H9 (cell line): ENCODE data around the gene ARMC2. TPM values are rescaled to one million over a fixed set of nuclear protein-coding genes. Genes with fewer than 3 reads are reported as not detected.

ENCODE experiments used
- DNase-seq: peaks from one replicate; pipeline ENCODE4 v3.0.0-alpha.2; 2017
- H2AFZ ChIP-seq: one replicate; pipeline ENCODE4 v1.6.1; 2013; ENCODE audit warnings: mild to moderate bottlenecking, low read length, control low read depth, moderate library complexity
- H2AK5ac ChIP-seq: 2 replicates; pipeline ENCODE4 v1.6.1; 2013; ENCODE audit warnings: low read length, control low read depth, mixed read lengths; ENCODE audit not compliant: insufficient read length
- H2BK120ac ChIP-seq: one replicate; pipeline ENCODE4 v1.6.1; 2013; ENCODE audit warnings: low read depth, mild to moderate bottlenecking, low read length, control low read depth, inconsistent platforms; ENCODE audit not compliant: poor library complexity, severe bottlenecking
- H2BK12ac ChIP-seq: 2 replicates; pipeline ENCODE4 v1.6.1; 2013; ENCODE audit warnings: low read length, control low read depth, mixed read lengths, low read depth; ENCODE audit not compliant: insufficient read length
- H2BK15ac ChIP-seq: 2 replicates; pipeline ENCODE4 v1.6.1; 2013; ENCODE audit warnings: low read depth, low read length, control low read depth
- H2BK20ac ChIP-seq: one replicate; pipeline ENCODE4 v1.6.1; 2013; ENCODE audit warnings: low read depth, mild to moderate bottlenecking, low read length, control low read depth, inconsistent platforms; ENCODE audit not compliant: poor library complexity, severe bottlenecking
- H2BK5ac ChIP-seq: 2 replicates; pipeline ENCODE4 v1.6.1; 2013; ENCODE audit warnings: low read length, control low read depth, mixed read lengths; ENCODE audit not compliant: insufficient read length
- H3K14ac ChIP-seq: 2 replicates; pipeline ENCODE4 v1.6.1; 2013; ENCODE audit warnings: low read length, control low read depth; ENCODE audit not compliant: insufficient read depth
- H3K18ac ChIP-seq: 2 replicates; pipeline ENCODE4 v1.6.1; 2013; ENCODE audit warnings: low read depth, mild to moderate bottlenecking, mixed read lengths, low read length, control low read depth; ENCODE audit not compliant: insufficient read length
- H3K23ac ChIP-seq: 2 replicates; pipeline ENCODE4 v1.6.1; 2013; ENCODE audit warnings: low read length, control low read depth, mixed read lengths, low read depth; ENCODE audit not compliant: insufficient read length
- H3K23me2 ChIP-seq: 2 replicates; pipeline ENCODE4 v1.6.1; 2013; ENCODE audit warnings: low read depth, mild to moderate bottlenecking, mixed read lengths, low read length, control low read depth; ENCODE audit not compliant: insufficient read length, poor library complexity, severe bottlenecking
- H3K27ac ChIP-seq: 2 replicates; pipeline ENCODE4 v1.5.1; 2013; ENCODE audit warnings: low read length, control low read depth, mixed read lengths, low read depth; ENCODE audit not compliant: insufficient read length
- H3K27me3 ChIP-seq: 2 replicates; pipeline ENCODE4 v1.6.1; 2013; ENCODE audit warnings: low read length, control low read depth, inconsistent platforms; ENCODE audit not compliant: insufficient read depth
- H3K4ac ChIP-seq: 2 replicates; pipeline ENCODE4 v1.6.1; 2013; ENCODE audit warnings: low read depth, mild to moderate bottlenecking, control low read depth, inconsistent platforms, low read length, moderate library complexity
- H3K4me1 ChIP-seq: 2 replicates; pipeline ENCODE4 v1.6.1; 2013; ENCODE audit warnings: low read length, control low read depth, inconsistent platforms; ENCODE audit not compliant: insufficient read depth
- H3K4me2 ChIP-seq: 2 replicates; pipeline ENCODE4 v1.6.1; 2013; ENCODE audit warnings: low read length, control low read depth, mixed read lengths; ENCODE audit not compliant: insufficient read length, insufficient read depth
- H3K56ac ChIP-seq: 2 replicates; pipeline ENCODE4 v1.6.1; 2013; ENCODE audit warnings: low read depth, mild to moderate bottlenecking, mixed read lengths, low read length, control low read depth; ENCODE audit not compliant: insufficient read length
- H3K79me1 ChIP-seq: 2 replicates; pipeline ENCODE4 v1.6.1; 2013; ENCODE audit warnings: low read depth, mild to moderate bottlenecking, moderate library complexity, low read length, control low read depth, inconsistent platforms; ENCODE audit not compliant: insufficient read depth, poor library complexity, severe bottlenecking
- H3K79me2 ChIP-seq: 2 replicates; pipeline ENCODE4 v1.6.1; 2013; ENCODE audit warnings: low read length, control low read depth, inconsistent platforms; ENCODE audit not compliant: insufficient read depth
- H3K9ac ChIP-seq: 2 replicates; pipeline ENCODE4 v1.6.1; 2013; ENCODE audit warnings: low read length, control low read depth, mixed read lengths; ENCODE audit not compliant: insufficient read length; ENCODE audit errors: extremely low read depth
- H3K9me3 ChIP-seq: one replicate; pipeline ENCODE4 v1.6.1; 2013; ENCODE audit warnings: low read depth, low read length, inconsistent platforms; ENCODE audit not compliant: control insufficient read depth
- H3T11ph ChIP-seq: one replicate; pipeline ENCODE4 v1.6.1; 2013; ENCODE audit warnings: mild to moderate bottlenecking, low read length, control low read depth, inconsistent platforms
- H4K20me1 ChIP-seq: one replicate; pipeline ENCODE4 v1.6.1; 2013; ENCODE audit not compliant: control insufficient read depth, insufficient read length, insufficient read depth
- H4K5ac ChIP-seq: 2 replicates; pipeline ENCODE4 v1.6.1; 2013; ENCODE audit warnings: low read depth, mild to moderate bottlenecking, mixed read lengths, low read length, control low read depth; ENCODE audit not compliant: insufficient read length
- H4K8ac ChIP-seq: replicated peaks from 2 replicates; pipeline ENCODE4 v1.6.1; 2013; ENCODE audit warnings: low read length, control low read depth, mixed read lengths, low read depth; ENCODE audit not compliant: insufficient read length
- H4K91ac ChIP-seq: 2 replicates; pipeline ENCODE4 v1.6.1; 2013; ENCODE audit warnings: low read depth, mild to moderate bottlenecking, moderate library complexity, mixed read lengths, low read length, control low read depth; ENCODE audit not compliant: insufficient read length
- H3K27ac Mint-ChIP-seq, 3 experiments: 2 replicates in 2 of 3; 3 replicates in 1 of 3; pipeline ENCODE4 v1.8.0; 2020 to 2021; ENCODE audit warnings: mixed read lengths in 3 of 3, mild to moderate bottlenecking in 1 of 3, moderate library complexity in 1 of 3
- H3K27me3 Mint-ChIP-seq: 2 replicates; pipeline ENCODE4 v1.8.0; 2021; ENCODE audit warnings: low read depth, mild to moderate bottlenecking, moderate library complexity, mixed read lengths
- H3K36me3 Mint-ChIP-seq, 3 experiments: 2 replicates in 2 of 3; 3 replicates in 1 of 3; pipeline ENCODE4 v1.8.0; 2020 to 2021; ENCODE audit warnings: low read depth in 3 of 3, mixed read lengths in 3 of 3; ENCODE audit not compliant: insufficient read depth in 1 of 3
- H3K4me1 Mint-ChIP-seq, 2 experiments: 2 replicates each; pipeline ENCODE4 v1.8.0; 2020; ENCODE audit warnings: mixed read lengths in 2 of 2
- H3K4me3 Mint-ChIP-seq, 2 experiments: 2 replicates in 1 of 2; 3 replicates in 1 of 2; pipeline ENCODE4 v1.8.0; 2020 to 2021; ENCODE audit warnings: mild to moderate bottlenecking in 2 of 2, mixed read lengths in 2 of 2, moderate library complexity in 1 of 2
- H3K9me3 Mint-ChIP-seq, 2 experiments: 2 replicates in 1 of 2; 3 replicates in 1 of 2; pipeline ENCODE4 v1.8.0; 2020; ENCODE audit warnings: mild to moderate bottlenecking in 2 of 2, mixed read lengths in 2 of 2, moderate library complexity in 1 of 2
- CTCF ChIP-seq: fragments of 200-600 bp; sonication (generic); conservative IDR thresholded peaks from 3 replicates; pipeline ENCODE4 v1.8.0; 2021; ENCODE audit warnings: antibody characterized with exemption, mild to moderate bottlenecking
- WGBS: extraction: QIAGEN DNeasy Blood & Tissue Kit; methylation state at CpG from one replicate; pipeline ENCODE4 v1.1.7; 2013; ENCODE audit warnings: missing lambda C conversion rate, low lambda C conversion rate, mixed read lengths; ENCODE audit not compliant: insufficient read length; ENCODE audit errors: extremely low coverage; 5-methylcytosine and 5-hydroxymethylcytosine counted together
- total RNA-seq: library from RNA; stranded (reverse); gene quantifications from 2 replicates; pipeline ENCODE4 v1.2.1, GENCODE V29; 2021

ARMC2 gene
- total RNA-seq, 1 experiment from 2014 or later = 2.8 TPM

- H3K4me3 Mint-ChIP-seq = peak overlapping the region; percentile 60 to 68
- Histone ChIP-seq H2BK120ac (no peak overlapping the region), H3K27ac (no peak overlapping the region), H2BK5ac (no peak overlapping the region), H3K4me2 (peak overlapping the region; percentile 26), H2BK12ac (no peak overlapping the region), H3K27me3 (no peaks in the 10 kb centered on the region; the same call in 1 of the 2 replicates), H4K8ac (no peak overlapping the region), H3K79me2 (no peaks in the 10 kb centered on the region), H3K23ac (no peak overlapping the region), H3K4ac (no peak overlapping the region), H3K4me1 (peaks cover 5% of the 10 kb centered on the region), H3K14ac (no peak overlapping the region), H4K20me1 (no peaks in the 10 kb centered on the region), H2BK20ac (no peak overlapping the region), H3T11ph (no peak overlapping the region), H3K56ac (no peak overlapping the region), H3K9me3 (no peaks in the 10 kb centered on the region), H3K9ac (no peak overlapping the region), H4K91ac (no peak overlapping the region), H4K5ac (no peak overlapping the region), H2BK15ac (no peak overlapping the region), H3K23me2 (no peaks in the 10 kb centered on the region), H2AFZ (no peak overlapping the region), H3K79me1 (no peaks in the 10 kb centered on the region), H2AK5ac (no peak overlapping the region), H3K18ac (no peak overlapping the region)
- H3K4me1 Mint-ChIP-seq = peaks cover 22 to 23% of the 10 kb centered on the region in 2 experiments
- WGBS = no CpG with 5 or more reads among the region's 4 CpGs
- no peaks in the 10 kb centered on the region for H3K36me3 Mint-ChIP-seq
- no peak for TF ChIP-seq CTCF
- DNase-seq = no peak
- H3K27ac Mint-ChIP-seq = no peak overlapping the region
- H3K27me3 Mint-ChIP-seq = peaks cover 14% of the 10 kb centered on the region
- H3K9me3 Mint-ChIP-seq = no peaks in the 10 kb centered on the region
Observed at GRCh38 chr6:108837236-108837971, 10.8 kb upstream of the ARMC2 start.
